HEK293T (cell line): Measurements from ENCODE around the gene LSM2.

Experiments
- FOXK2 ChIP-seq: fragments of 450-650 bp; IDR thresholded peaks from 2 replicates; pipeline ENCODE4 v1.6.1; 2016; ENCODE audit warnings: mild to moderate bottlenecking
- LEF1 ChIP-seq: fragments of 450-650 bp; IDR thresholded peaks from 2 replicates; pipeline ENCODE4 v1.6.1; 2017; ENCODE audit warnings: mild to moderate bottlenecking, borderline replicate concordance
- SUZ12 ChIP-seq: fragments of 450-650 bp; IDR thresholded peaks from 2 replicates; pipeline ENCODE4 v1.6.1; 2016; ENCODE audit warnings: mild to moderate bottlenecking

DNA sequence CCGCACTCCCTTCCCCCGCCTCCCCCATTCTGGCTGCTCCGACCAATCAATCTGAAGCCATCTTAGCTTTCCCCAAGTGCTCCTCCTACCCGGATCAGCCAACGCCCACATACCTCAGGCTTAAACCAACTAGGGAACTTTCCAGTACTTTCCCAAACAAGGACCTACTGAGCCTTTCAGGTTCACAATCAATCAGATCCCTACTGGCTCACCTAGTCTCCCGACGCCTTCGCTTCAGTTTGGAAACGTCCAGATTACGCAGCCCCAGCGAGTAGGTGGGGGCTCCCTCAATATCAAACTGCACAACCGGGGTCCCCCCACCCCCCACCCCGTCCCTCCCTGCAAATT lies 7.9 kb upstream of the LSM2 start:
- TF ChIP-seq FOXK2, result no peak
- no peak for TF ChIP-seq SUZ12
- TF ChIP-seq LEF1, result no peak
